ENCODE results near the gene OR10H2. TPM values are rescaled to one million over a fixed set of nuclear protein-coding genes. Genes with fewer than 3 reads are reported as not detected.

OR10H2 gene
- total RNA-seq, 1 experiment from 2014 or later, result not detected

DNA sequence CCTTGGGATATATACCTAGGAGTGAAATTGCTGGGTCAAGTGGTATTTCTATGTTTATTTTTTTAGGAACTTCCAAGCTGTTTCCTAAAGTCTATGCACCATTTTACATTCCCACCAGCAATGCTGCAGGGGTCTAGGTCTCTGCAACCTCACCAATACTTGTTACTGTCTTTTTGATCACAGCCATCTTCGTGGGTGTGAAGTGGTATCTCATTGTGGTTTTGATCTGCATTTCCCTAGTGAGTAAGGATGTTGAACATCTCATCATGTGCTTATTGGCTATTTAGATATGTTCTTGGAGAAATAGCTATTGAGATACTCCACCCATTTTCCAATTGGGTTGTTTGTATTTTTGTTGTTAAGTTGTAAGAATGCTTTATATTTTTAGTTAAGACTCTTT lies 2.7 kb downstream of the OR10H2 start (continued):
- TF ChIP-seq, protein P1, sequence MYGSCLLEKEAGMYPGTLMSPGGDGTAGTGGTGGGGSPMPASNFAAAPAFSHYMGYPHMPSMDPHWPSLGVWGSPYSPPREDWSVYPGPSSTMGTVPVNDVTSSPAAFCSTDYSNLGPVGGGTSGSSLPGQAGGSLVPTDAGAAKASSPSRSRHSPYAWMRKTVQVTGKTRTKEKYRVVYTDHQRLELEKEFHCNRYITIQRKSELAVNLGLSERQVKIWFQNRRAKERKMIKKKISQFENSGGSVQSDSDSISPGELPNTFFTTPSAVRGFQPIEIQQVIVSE (CRISPR knock-in tag; IDR thresholded peaks at IDR 0.05; ENCODE audit: borderline replicate concordance), result no peak
- TF ChIP-seq ZNF671 (CRISPR knock-in tag; IDR thresholded peaks at IDR 0.05) (no peak), JAZF1 (CRISPR knock-in tag; IDR thresholded peaks at IDR 0.05) (no peak), TCF7 (CRISPR knock-in tag; IDR thresholded peaks at IDR 0.05; ENCODE audit: low read depth) (no peak), SOX15 (CRISPR knock-in tag; IDR thresholded peaks at IDR 0.05) (no peak), RELA (CRISPR knock-in tag; IDR thresholded peaks at IDR 0.05; ENCODE audit: borderline replicate concordance) (no peak), ZNF423 (CRISPR knock-in tag; IDR thresholded peaks at IDR 0.05) (no peak), ATF1 (CRISPR knock-in tag; IDR thresholded peaks at IDR 0.05) (no peak)
- TF ChIP-seq, protein P2, sequence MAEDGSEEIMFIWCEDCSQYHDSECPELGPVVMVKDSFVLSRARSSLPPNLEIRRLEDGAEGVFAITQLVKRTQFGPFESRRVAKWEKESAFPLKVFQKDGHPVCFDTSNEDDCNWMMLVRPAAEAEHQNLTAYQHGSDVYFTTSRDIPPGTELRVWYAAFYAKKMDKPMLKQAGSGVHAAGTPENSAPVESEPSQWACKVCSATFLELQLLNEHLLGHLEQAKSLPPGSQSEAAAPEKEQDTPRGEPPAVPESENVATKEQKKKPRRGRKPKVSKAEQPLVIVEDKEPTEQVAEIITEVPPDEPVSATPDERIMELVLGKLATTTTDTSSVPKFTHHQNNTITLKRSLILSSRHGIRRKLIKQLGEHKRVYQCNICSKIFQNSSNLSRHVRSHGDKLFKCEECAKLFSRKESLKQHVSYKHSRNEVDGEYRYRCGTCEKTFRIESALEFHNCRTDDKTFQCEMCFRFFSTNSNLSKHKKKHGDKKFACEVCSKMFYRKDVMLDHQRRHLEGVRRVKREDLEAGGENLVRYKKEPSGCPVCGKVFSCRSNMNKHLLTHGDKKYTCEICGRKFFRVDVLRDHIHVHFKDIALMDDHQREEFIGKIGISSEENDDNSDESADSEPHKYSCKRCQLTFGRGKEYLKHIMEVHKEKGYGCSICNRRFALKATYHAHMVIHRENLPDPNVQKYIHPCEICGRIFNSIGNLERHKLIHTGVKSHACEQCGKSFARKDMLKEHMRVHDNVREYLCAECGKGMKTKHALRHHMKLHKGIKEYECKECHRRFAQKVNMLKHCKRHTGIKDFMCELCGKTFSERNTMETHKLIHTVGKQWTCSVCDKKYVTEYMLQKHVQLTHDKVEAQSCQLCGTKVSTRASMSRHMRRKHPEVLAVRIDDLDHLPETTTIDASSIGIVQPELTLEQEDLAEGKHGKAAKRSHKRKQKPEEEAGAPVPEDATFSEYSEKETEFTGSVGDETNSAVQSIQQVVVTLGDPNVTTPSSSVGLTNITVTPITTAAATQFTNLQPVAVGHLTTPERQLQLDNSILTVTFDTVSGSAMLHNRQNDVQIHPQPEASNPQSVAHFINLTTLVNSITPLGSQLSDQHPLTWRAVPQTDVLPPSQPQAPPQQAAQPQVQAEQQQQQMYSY (CRISPR knock-in tag; IDR thresholded peaks at IDR 0.05), result no peak
- TF ChIP-seq, protein P3, sequence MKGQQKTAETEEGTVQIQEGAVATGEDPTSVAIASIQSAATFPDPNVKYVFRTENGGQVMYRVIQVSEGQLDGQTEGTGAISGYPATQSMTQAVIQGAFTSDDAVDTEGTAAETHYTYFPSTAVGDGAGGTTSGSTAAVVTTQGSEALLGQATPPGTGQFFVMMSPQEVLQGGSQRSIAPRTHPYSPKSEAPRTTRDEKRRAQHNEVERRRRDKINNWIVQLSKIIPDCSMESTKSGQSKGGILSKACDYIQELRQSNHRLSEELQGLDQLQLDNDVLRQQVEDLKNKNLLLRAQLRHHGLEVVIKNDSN (CRISPR knock-in tag; IDR thresholded peaks at IDR 0.05), result no peak
- TF ChIP-seq, protein P4, sequence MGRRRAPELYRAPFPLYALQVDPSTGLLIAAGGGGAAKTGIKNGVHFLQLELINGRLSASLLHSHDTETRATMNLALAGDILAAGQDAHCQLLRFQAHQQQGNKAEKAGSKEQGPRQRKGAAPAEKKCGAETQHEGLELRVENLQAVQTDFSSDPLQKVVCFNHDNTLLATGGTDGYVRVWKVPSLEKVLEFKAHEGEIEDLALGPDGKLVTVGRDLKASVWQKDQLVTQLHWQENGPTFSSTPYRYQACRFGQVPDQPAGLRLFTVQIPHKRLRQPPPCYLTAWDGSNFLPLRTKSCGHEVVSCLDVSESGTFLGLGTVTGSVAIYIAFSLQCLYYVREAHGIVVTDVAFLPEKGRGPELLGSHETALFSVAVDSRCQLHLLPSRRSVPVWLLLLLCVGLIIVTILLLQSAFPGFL (CRISPR knock-in tag; IDR thresholded peaks at IDR 0.05; ENCODE audit: borderline replicate concordance), result no peak

DNA sequence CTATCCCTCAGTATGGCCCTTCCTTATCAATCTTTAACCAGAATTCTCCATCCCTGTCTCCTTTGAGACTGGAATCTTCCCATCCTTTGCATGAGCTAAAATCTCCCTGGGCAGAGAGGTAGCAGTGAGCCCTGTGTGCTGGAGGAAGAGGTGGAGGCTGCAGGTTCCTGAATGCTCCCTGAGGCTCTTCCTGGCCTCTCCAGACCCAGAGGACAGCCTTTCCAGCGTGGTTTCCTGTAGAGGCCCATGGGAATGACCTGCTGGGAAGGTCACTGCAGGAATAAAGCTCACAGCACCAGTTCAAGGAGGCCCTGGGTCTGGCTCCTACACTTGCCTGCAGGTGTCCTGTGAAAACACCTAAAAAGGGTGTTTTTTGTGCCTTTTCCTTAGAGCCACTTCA lies 4.6 kb downstream of the OR10H2 start:
- Mint-ChIP-seq H3K27ac (no peak overlapping the region), H3K4me1 (no peaks in the 10 kb centered on the region), H3K9me3 (peaks cover 81% of the 10 kb centered on the region), H3K27me3 (ENCODE audit: low read depth) (peaks cover under 1% of the 10 kb centered on the region), H3K4me3 (no peak overlapping the region), H3K36me3 (peaks cover 66% of the 10 kb centered on the region)
- no peak for ATAC-seq
- POLR2A ChIA-PET, result no interaction called here
- CTCF ChIA-PET, result no interaction called here
- DNase-seq (ENCODE audit: low spot score), result no peak
- TF ChIP-seq, protein P5, sequence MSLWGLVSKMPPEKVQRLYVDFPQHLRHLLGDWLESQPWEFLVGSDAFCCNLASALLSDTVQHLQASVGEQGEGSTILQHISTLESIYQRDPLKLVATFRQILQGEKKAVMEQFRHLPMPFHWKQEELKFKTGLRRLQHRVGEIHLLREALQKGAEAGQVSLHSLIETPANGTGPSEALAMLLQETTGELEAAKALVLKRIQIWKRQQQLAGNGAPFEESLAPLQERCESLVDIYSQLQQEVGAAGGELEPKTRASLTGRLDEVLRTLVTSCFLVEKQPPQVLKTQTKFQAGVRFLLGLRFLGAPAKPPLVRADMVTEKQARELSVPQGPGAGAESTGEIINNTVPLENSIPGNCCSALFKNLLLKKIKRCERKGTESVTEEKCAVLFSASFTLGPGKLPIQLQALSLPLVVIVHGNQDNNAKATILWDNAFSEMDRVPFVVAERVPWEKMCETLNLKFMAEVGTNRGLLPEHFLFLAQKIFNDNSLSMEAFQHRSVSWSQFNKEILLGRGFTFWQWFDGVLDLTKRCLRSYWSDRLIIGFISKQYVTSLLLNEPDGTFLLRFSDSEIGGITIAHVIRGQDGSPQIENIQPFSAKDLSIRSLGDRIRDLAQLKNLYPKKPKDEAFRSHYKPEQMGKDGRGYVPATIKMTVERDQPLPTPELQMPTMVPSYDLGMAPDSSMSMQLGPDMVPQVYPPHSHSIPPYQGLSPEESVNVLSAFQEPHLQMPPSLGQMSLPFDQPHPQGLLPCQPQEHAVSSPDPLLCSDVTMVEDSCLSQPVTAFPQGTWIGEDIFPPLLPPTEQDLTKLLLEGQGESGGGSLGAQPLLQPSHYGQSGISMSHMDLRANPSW (CRISPR knock-in tag; conservative IDR thresholded peaks at IDR 0.05; ENCODE audit: low read depth), result no peak
- TF ChIP-seq, protein P2 (CRISPR knock-in tag; IDR thresholded peaks at IDR 0.05), result no peak
- TF ChIP-seq, protein P6, sequence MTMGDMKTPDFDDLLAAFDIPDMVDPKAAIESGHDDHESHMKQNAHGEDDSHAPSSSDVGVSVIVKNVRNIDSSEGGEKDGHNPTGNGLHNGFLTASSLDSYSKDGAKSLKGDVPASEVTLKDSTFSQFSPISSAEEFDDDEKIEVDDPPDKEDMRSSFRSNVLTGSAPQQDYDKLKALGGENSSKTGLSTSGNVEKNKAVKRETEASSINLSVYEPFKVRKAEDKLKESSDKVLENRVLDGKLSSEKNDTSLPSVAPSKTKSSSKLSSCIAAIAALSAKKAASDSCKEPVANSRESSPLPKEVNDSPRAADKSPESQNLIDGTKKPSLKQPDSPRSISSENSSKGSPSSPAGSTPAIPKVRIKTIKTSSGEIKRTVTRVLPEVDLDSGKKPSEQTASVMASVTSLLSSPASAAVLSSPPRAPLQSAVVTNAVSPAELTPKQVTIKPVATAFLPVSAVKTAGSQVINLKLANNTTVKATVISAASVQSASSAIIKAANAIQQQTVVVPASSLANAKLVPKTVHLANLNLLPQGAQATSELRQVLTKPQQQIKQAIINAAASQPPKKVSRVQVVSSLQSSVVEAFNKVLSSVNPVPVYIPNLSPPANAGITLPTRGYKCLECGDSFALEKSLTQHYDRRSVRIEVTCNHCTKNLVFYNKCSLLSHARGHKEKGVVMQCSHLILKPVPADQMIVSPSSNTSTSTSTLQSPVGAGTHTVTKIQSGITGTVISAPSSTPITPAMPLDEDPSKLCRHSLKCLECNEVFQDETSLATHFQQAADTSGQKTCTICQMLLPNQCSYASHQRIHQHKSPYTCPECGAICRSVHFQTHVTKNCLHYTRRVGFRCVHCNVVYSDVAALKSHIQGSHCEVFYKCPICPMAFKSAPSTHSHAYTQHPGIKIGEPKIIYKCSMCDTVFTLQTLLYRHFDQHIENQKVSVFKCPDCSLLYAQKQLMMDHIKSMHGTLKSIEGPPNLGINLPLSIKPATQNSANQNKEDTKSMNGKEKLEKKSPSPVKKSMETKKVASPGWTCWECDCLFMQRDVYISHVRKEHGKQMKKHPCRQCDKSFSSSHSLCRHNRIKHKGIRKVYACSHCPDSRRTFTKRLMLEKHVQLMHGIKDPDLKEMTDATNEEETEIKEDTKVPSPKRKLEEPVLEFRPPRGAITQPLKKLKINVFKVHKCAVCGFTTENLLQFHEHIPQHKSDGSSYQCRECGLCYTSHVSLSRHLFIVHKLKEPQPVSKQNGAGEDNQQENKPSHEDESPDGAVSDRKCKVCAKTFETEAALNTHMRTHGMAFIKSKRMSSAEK (CRISPR knock-in tag; IDR thresholded peaks at IDR 0.05; ENCODE audit: borderline replicate concordance), result no peak
- TF ChIP-seq SOX15 (CRISPR knock-in tag; IDR thresholded peaks at IDR 0.05), result no peak
- no peak for TF ChIP-seq TCF7 (CRISPR knock-in tag; IDR thresholded peaks at IDR 0.05; ENCODE audit: low read depth)
- TF ChIP-seq, protein P7, sequence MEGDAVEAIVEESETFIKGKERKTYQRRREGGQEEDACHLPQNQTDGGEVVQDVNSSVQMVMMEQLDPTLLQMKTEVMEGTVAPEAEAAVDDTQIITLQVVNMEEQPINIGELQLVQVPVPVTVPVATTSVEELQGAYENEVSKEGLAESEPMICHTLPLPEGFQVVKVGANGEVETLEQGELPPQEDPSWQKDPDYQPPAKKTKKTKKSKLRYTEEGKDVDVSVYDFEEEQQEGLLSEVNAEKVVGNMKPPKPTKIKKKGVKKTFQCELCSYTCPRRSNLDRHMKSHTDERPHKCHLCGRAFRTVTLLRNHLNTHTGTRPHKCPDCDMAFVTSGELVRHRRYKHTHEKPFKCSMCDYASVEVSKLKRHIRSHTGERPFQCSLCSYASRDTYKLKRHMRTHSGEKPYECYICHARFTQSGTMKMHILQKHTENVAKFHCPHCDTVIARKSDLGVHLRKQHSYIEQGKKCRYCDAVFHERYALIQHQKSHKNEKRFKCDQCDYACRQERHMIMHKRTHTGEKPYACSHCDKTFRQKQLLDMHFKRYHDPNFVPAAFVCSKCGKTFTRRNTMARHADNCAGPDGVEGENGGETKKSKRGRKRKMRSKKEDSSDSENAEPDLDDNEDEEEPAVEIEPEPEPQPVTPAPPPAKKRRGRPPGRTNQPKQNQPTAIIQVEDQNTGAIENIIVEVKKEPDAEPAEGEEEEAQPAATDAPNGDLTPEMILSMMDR (IDR thresholded peaks at IDR 0.05), result no peak
- TF ChIP-seq ATF1 (CRISPR knock-in tag; IDR thresholded peaks at IDR 0.05), result no peak
- TF ChIP-seq, protein P1 (CRISPR knock-in tag; IDR thresholded peaks at IDR 0.05; ENCODE audit: borderline replicate concordance), result no peak
- TF ChIP-seq ZNF671 (CRISPR knock-in tag; IDR thresholded peaks at IDR 0.05), result no peak
